HG03175 (cell line): ENCODE data around the gene FGFBP3.
A peak's percentile ranks its signal among the peaks of the same experiment; 100 is the strongest.

Source experiments
- ATAC-seq: cut with Tn5 transposase; IDR thresholded peaks from one replicate; pipeline ENCODE4 v1.9.1; 2021; ENCODE audit warnings: mild to moderate bottlenecking, moderate library complexity; ENCODE audit not compliant: unreplicated experiment

The FGFBP3 gene

GRCh38 chr10:91909117-91909677, at the start of gene FGFBP3:
Gene FGFBP3 (minus strand): TSS chr10:91909486. CDS start chr10:91908969, 517 bp downstream.
- ATAC-seq, result no peak

- no peak for ATAC-seq
Measured at GRCh38 chr10:91957091-91957490, 47.8 kb upstream of the FGFBP3 start.

- no peak for ATAC-seq
Measured at GRCh38 chr10:91955114-91955513, 45.8 kb upstream of the FGFBP3 start.

GRCh38 chr10:91953600-91954160, 44.4 kb upstream of the FGFBP3 start:
- no peak for ATAC-seq

- peak; percentile 85 for ATAC-seq
Measured at GRCh38 chr10:91944880-91945630, 35.8 kb upstream of the FGFBP3 start.

- ATAC-seq, result no peak
Measured at GRCh38 chr10:91941426-91941825, 32.1 kb upstream of the FGFBP3 start.

GRCh38 chr10:91939653-91940052, 30.4 kb upstream of the FGFBP3 start:
- no peak for ATAC-seq

GRCh38 chr10:91935886-91936285, 26.6 kb upstream of the FGFBP3 start:
- no peak for ATAC-seq

- no peak for ATAC-seq
Measured at GRCh38 chr10:91932737-91933136, 23.5 kb upstream of the FGFBP3 start.

GRCh38 chr10:91931526-91932190, 22.4 kb upstream of the FGFBP3 start:
- no peak for ATAC-seq

GRCh38 chr10:91930939-91931338, 21.7 kb upstream of the FGFBP3 start:
- no peak for ATAC-seq

- ATAC-seq, result no peak
Measured at GRCh38 chr10:91925022-91925320, 15.7 kb upstream of the FGFBP3 start.

GRCh38 chr10:91924212-91925021, 15.1 kb upstream of the FGFBP3 start:
- no peak for ATAC-seq

GRCh38 chr10:91923371-91924211, 14.3 kb upstream of the FGFBP3 start, which contains the start of gene BTAF1:
Gene BTAF1 (plus strand): TSS chr10:91923770. CDS start chr10:91924077, 307 bp downstream.
- ATAC-seq, result peak; percentile 99

- ATAC-seq, result no peak
Measured at GRCh38 chr10:91919651-91920050, 10.4 kb upstream of the FGFBP3 start.

- ATAC-seq, result no peak
Measured at GRCh38 chr10:91910467-91910866, 1.2 kb upstream of the FGFBP3 start.

GRCh38 chr10:91908337-91909116, 759 bp downstream of the FGFBP3 start:
- peak; percentile 89 for ATAC-seq

GRCh38 chr10:91907914-91908336, 1.4 kb downstream of the FGFBP3 start:
- peak; percentile 17 for ATAC-seq

GRCh38 chr10:91907033-91907594, 2.2 kb downstream of the FGFBP3 start:
- no peak for ATAC-seq
